Measurements from ENCODE around the gene FIGNL1. TPM values are rescaled to one million over a fixed set of nuclear protein-coding genes. Genes with fewer than 3 reads are reported as not detected.
A peak's percentile ranks its signal among the peaks of the same experiment; 100 is the strongest.
"Not testable (repeated sequence)": the region's sequence is repeated elsewhere in the genome, so short reads cannot be mapped to it uniquely, and the experiment has no call there.

Gene FIGNL1
- total RNA-seq, 1 experiment from 2014 or later, result 27.8 TPM

- H3K9me3 ChIP-seq (ENCODE audit: low read length), result no peaks in the 10 kb centered on the region
- no peak overlapping the region for H3K4me3 ChIP-seq (ENCODE audit: low read length)
- H3K79me2 ChIP-seq (ENCODE audit: low read length), result no peaks in the 10 kb centered on the region
- 0 out of 2 replicates have a peak overlapping the region, but pooled peaks have one; percentile 39 for H3K9ac ChIP-seq (ENCODE audit: low read length)
- no peak overlapping the region for H3K27ac ChIP-seq (ENCODE audit: low read length)
- H3K4me1 ChIP-seq (ENCODE audit: low read length), result peaks cover 9% of the 10 kb centered on the region
- H2AFZ ChIP-seq (ENCODE audit: low read length), result peak overlapping the region; percentile 74; the same call in 1 of the 2 replicates
- H3K4me2 ChIP-seq (ENCODE audit: low read depth, low read length, poor library complexity, severe bottlenecking), result peak overlapping the region; percentile 53
- no peaks in the 10 kb centered on the region for H4K20me1 ChIP-seq (ENCODE audit: insufficient read depth, low read depth, low read length)
- H3K27me3 ChIP-seq (ENCODE audit: low read length), result no peaks in the 10 kb centered on the region
- H3K9me2 ChIP-seq (replicated peaks; ENCODE audit: insufficient read depth, low read length), result no peaks in the 10 kb centered on the region
- no peaks in the 10 kb centered on the region for H3K36me3 ChIP-seq (ENCODE audit: insufficient read depth, low read length)
- peak; percentile 89 for DNase-seq
Measured at GRCh38 chr7:50467817-50468610, 17.9 kb upstream of the FIGNL1 start.

DNA sequence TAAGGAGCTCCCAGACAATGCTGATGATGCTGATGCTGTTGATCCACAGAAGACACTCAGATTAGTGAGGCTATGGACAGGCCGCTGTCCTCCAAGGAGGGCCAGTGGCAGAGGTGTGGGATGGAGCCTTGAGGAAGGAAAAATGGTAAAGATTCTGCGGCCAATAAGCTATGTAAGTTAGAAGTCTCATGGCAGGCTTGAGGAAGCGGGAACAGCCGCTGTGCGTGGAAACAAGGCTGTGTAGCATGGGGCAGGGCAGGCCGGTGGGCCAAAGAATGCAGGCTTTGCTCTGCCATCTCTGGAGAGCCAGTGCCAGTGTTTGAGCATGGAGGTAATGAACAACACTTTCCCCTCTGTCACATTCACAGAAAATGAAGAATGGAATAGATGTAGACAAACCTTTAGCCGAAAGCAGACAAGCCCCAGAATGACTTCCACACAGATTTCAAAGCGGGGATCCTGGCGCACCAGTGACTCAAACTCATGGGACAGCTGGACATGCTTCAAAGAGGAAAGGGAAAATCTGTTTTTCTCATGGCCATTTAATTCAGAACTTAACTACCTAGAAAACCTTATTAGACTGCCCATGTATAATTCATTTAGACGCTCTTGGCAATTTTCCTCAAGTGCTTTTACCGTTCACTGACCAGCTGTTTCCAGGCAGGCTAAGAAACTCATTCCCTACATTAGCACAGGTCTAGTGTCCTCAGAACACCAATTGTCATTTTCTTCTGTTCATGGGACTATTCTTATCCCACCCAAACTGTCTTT, 16.9 kb upstream of the FIGNL1 start:
- Histone ChIP-seq H3K27me3 (ENCODE audit: low read length) (no peaks in the 10 kb centered on the region), H4K20me1 (ENCODE audit: insufficient read depth, low read depth, low read length) (no peaks in the 10 kb centered on the region), H3K4me1 (ENCODE audit: low read length) (peaks cover 9% of the 10 kb centered on the region), H3K79me2 (ENCODE audit: low read length) (no peaks in the 10 kb centered on the region), H3K9me3 (ENCODE audit: low read length) (no peaks in the 10 kb centered on the region), H2AFZ (ENCODE audit: low read length) (peak overlapping the region; percentile 74; the same call in 1 of the 2 replicates), H3K9me2 (replicated peaks; ENCODE audit: insufficient read depth, low read length) (no peaks in the 10 kb centered on the region), H3K4me3 (ENCODE audit: low read length) (no peak overlapping the region), H3K27ac (ENCODE audit: low read length) (no peak overlapping the region), H3K4me2 (ENCODE audit: low read depth, low read length, poor library complexity, severe bottlenecking) (no peak overlapping the region), H3K36me3 (ENCODE audit: insufficient read depth, low read length) (no peaks in the 10 kb centered on the region), H3K9ac (ENCODE audit: low read length) (no peak overlapping the region)
- DNase-seq, result no peak

- Histone ChIP-seq H3K27me3 (ENCODE audit: low read length) (no peaks in the 10 kb centered on the region), H2AFZ (ENCODE audit: low read length) (no peak overlapping the region), H3K27ac (ENCODE audit: low read length) (no peak overlapping the region), H3K79me2 (ENCODE audit: low read length) (no peaks in the 10 kb centered on the region), H3K9ac (ENCODE audit: low read length) (no peak overlapping the region), H3K9me3 (ENCODE audit: low read length) (no peaks in the 10 kb centered on the region), H4K20me1 (ENCODE audit: insufficient read depth, low read depth, low read length) (no peaks in the 10 kb centered on the region), H3K4me2 (ENCODE audit: low read depth, low read length, poor library complexity, severe bottlenecking) (no peak overlapping the region), H3K36me3 (ENCODE audit: insufficient read depth, low read length) (no peaks in the 10 kb centered on the region), H3K4me1 (ENCODE audit: low read length) (peaks cover 5% of the 10 kb centered on the region), H3K9me2 (replicated peaks; ENCODE audit: insufficient read depth, low read length) (no peaks in the 10 kb centered on the region), H3K4me3 (ENCODE audit: low read length) (no peak overlapping the region)
- DNase-seq, result no peak
Measured at GRCh38 chr7:50463035-50463434, 12.9 kb upstream of the FIGNL1 start.

- DNase-seq, result no peak
- Histone ChIP-seq H2AFZ (ENCODE audit: low read length) (no peak overlapping the region), H3K27me3 (ENCODE audit: low read length) (no peaks in the 10 kb centered on the region), H3K4me1 (ENCODE audit: low read length) (no peaks in the 10 kb centered on the region), H3K4me3 (ENCODE audit: low read length) (no peak overlapping the region), H3K9ac (ENCODE audit: low read length) (no peak overlapping the region), H3K9me3 (ENCODE audit: low read length) (no peaks in the 10 kb centered on the region), H3K79me2 (ENCODE audit: low read length) (no peaks in the 10 kb centered on the region), H4K20me1 (ENCODE audit: insufficient read depth, low read depth, low read length) (no peaks in the 10 kb centered on the region), H3K36me3 (ENCODE audit: insufficient read depth, low read length) (no peaks in the 10 kb centered on the region), H3K27ac (ENCODE audit: low read length) (no peak overlapping the region), H3K9me2 (replicated peaks; ENCODE audit: insufficient read depth, low read length) (no peaks in the 10 kb centered on the region), H3K4me2 (ENCODE audit: low read depth, low read length, poor library complexity, severe bottlenecking) (no peak overlapping the region)
Measured at GRCh38 chr7:50462361-50462760, 12.2 kb upstream of the FIGNL1 start.

- Histone ChIP-seq H4K20me1 (ENCODE audit: insufficient read depth, low read depth, low read length) (no peaks in the 10 kb centered on the region), H2AFZ (ENCODE audit: low read length) (no peak overlapping the region), H3K4me2 (ENCODE audit: low read depth, low read length, poor library complexity, severe bottlenecking) (no peak overlapping the region)
Measured at GRCh38 chr7:50461695-50462094, 11.5 kb upstream of the FIGNL1 start.

DNA sequence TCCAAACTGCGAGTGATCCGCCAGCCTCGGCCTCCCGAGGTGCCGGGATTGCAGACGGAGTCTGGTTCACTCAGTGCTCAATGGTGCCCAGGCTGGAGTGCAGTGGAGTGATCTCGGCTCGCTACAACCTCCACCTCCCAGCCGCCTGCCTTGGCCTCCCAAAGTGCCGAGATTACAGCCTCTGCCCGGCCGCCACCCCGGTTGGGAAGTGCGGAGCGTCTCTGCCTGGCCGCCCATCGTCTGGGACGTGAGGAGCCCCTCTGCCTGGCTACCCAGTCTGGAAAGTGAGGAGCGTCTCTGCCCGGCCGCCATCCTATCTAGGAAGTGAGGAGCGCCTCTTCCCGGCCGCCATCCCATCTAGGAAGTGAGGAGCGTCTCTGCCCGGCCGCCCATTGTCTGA, 9.0 kb upstream of the FIGNL1 start:
- H3K9me2 ChIP-seq (replicated peaks; ENCODE audit: insufficient read depth, low read length); H3K4me3 ChIP-seq (ENCODE audit: low read length); H3K4me2 ChIP-seq (ENCODE audit: low read depth, low read length, poor library complexity, severe bottlenecking); H3K27me3 ChIP-seq (ENCODE audit: low read length); H3K79me2 ChIP-seq (ENCODE audit: low read length); H4K20me1 ChIP-seq (ENCODE audit: insufficient read depth, low read depth, low read length); H2AFZ ChIP-seq (ENCODE audit: low read length); H3K36me3 ChIP-seq (ENCODE audit: insufficient read depth, low read length); H3K27ac ChIP-seq (ENCODE audit: low read length); DNase-seq; H3K9me3 ChIP-seq (ENCODE audit: low read length); H3K9ac ChIP-seq (ENCODE audit: low read length): not testable (repeated sequence)
- H3K4me1 ChIP-seq (ENCODE audit: low read length), result peaks cover 12% of the 10 kb centered on the region

More at GRCh38 chr7:50461695-50462094, 11.5 kb upstream of the FIGNL1 start:
- H3K27ac ChIP-seq (ENCODE audit: low read length), result no peak overlapping the region
- H3K4me3 ChIP-seq (ENCODE audit: low read length), result no peak overlapping the region
- DNase-seq, result no peak
- no peak overlapping the region for H3K9ac ChIP-seq (ENCODE audit: low read length)
- H3K36me3 ChIP-seq (ENCODE audit: insufficient read depth, low read length), result no peaks in the 10 kb centered on the region
- no peaks in the 10 kb centered on the region for H3K9me3 ChIP-seq (ENCODE audit: low read length)
- no peaks in the 10 kb centered on the region for H3K27me3 ChIP-seq (ENCODE audit: low read length)
- no peaks in the 10 kb centered on the region for H3K79me2 ChIP-seq (ENCODE audit: low read length)
- no peaks in the 10 kb centered on the region for H3K9me2 ChIP-seq (replicated peaks; ENCODE audit: insufficient read depth, low read length)
- H3K4me1 ChIP-seq (ENCODE audit: low read length), result no peaks in the 10 kb centered on the region

- not testable (repeated sequence) for H3K9ac ChIP-seq (ENCODE audit: low read length); H3K9me3 ChIP-seq (ENCODE audit: low read length); H3K79me2 ChIP-seq (ENCODE audit: low read length); H3K4me2 ChIP-seq (ENCODE audit: low read depth, low read length, poor library complexity, severe bottlenecking); DNase-seq; H3K4me3 ChIP-seq (ENCODE audit: low read length); H3K36me3 ChIP-seq (ENCODE audit: insufficient read depth, low read length); H2AFZ ChIP-seq (ENCODE audit: low read length); H3K27me3 ChIP-seq (ENCODE audit: low read length); H3K27ac ChIP-seq (ENCODE audit: low read length); H3K9me2 ChIP-seq (replicated peaks; ENCODE audit: insufficient read depth, low read length); H4K20me1 ChIP-seq (ENCODE audit: insufficient read depth, low read depth, low read length)
- H3K4me1 ChIP-seq (ENCODE audit: low read length), result peaks cover 12% of the 10 kb centered on the region
Measured at GRCh38 chr7:50458651-50459050, 8.5 kb upstream of the FIGNL1 start.

GRCh38 chr7:50456371-50457123, 6.4 kb upstream of the FIGNL1 start:
- Histone ChIP-seq H3K4me1 (ENCODE audit: low read length) (peaks cover 12% of the 10 kb centered on the region), H3K9ac (ENCODE audit: low read length) (no peak overlapping the region), H3K4me3 (ENCODE audit: low read length) (no peak overlapping the region), H3K4me2 (ENCODE audit: low read depth, low read length, poor library complexity, severe bottlenecking) (no peak overlapping the region), H3K79me2 (ENCODE audit: low read length) (no peaks in the 10 kb centered on the region), H3K9me3 (ENCODE audit: low read length) (no peaks in the 10 kb centered on the region), H3K36me3 (ENCODE audit: insufficient read depth, low read length) (no peaks in the 10 kb centered on the region), H3K27ac (ENCODE audit: low read length) (no peak overlapping the region), H3K27me3 (ENCODE audit: low read length) (no peaks in the 10 kb centered on the region), H4K20me1 (ENCODE audit: insufficient read depth, low read depth, low read length) (no peaks in the 10 kb centered on the region), H3K9me2 (replicated peaks; ENCODE audit: insufficient read depth, low read length) (no peaks in the 10 kb centered on the region), H2AFZ (ENCODE audit: low read length) (no peak overlapping the region)
- DNase-seq, result no peak
